ENCODE measurements around the gene DDIT4. TPM values are rescaled to one million over a fixed set of nuclear protein-coding genes. Genes with fewer than 3 reads are reported as not detected.

The DDIT4 gene
- total RNA-seq, 1 donor from 2014 or later: 257 TPM

- no peaks in the 10 kb centered on the region for H3K9me3 Mint-ChIP-seq
- peaks cover 50% of the 10 kb centered on the region for H3F3A ChIP-seq (ENCODE audit: low read depth)
- H3K79me2 ChIP-seq (ENCODE audit: low read depth): no peaks in the 10 kb centered on the region
- H3K4me1 ChIP-seq: peaks cover 54% of the 10 kb centered on the region
- no peaks in the 10 kb centered on the region for H3K9me3 ChIP-seq (ENCODE audit: low read depth)
- H3K36me3 ChIP-seq: no peaks in the 10 kb centered on the region
- peak overlapping the region; percentile 82 for H2AFZ ChIP-seq (replicated peaks)
- peak overlapping the region; percentile 98 for H3K27ac Mint-ChIP-seq
- TF ChIP-seq EZH2phosphoT487 (IDR thresholded peaks at IDR 0.05): no peak
- no peak for TF ChIP-seq CTCF (IDR thresholded peaks at IDR 0.05)
- TF ChIP-seq EZH2 (IDR thresholded peaks at IDR 0.05): no peak
- no peaks in the 10 kb centered on the region for H3K36me3 Mint-ChIP-seq
- H3K27ac ChIP-seq: peak overlapping the region; percentile 87
- H3K4me3 ChIP-seq: no peak overlapping the region
- DNase-seq (ENCODE audit: low spot score): peak; percentile 80
- peak overlapping the region; percentile 74 for H3K4me3 Mint-ChIP-seq
- peaks cover 62% of the 10 kb centered on the region for H3K4me1 Mint-ChIP-seq
- H3K4me2 ChIP-seq: peak overlapping the region; percentile 71
- peaks cover 3% of the 10 kb centered on the region for H3K27me3 Mint-ChIP-seq (ENCODE audit: insufficient read depth, low read depth)
- H3K9ac ChIP-seq: no peak overlapping the region
- H4K20me1 ChIP-seq (ENCODE audit: low read depth): no peaks in the 10 kb centered on the region
- H3K27me3 ChIP-seq: no peaks in the 10 kb centered on the region
These were observed 18.7 kb upstream of the DDIT4 start for GRCh38 chr10:72254813-72255568.

GRCh38 chr10:72255977-72256729, 17.6 kb upstream of the DDIT4 start:
- H3K79me2 ChIP-seq (ENCODE audit: low read depth): no peaks in the 10 kb centered on the region
- peak overlapping the region; percentile 21 for H3K4me3 Mint-ChIP-seq
- peak overlapping the region; percentile 28 for H3K27ac Mint-ChIP-seq
- H4K20me1 ChIP-seq (ENCODE audit: low read depth): no peaks in the 10 kb centered on the region
- DNase-seq (ENCODE audit: low spot score): no peak
- H3K36me3 ChIP-seq: no peaks in the 10 kb centered on the region
- H3K9ac ChIP-seq: no peak overlapping the region
- H3K4me2 ChIP-seq: peak overlapping the region; percentile 60
- H3K9me3 Mint-ChIP-seq: no peaks in the 10 kb centered on the region
- peaks cover 60% of the 10 kb centered on the region for H3K4me1 ChIP-seq
- H3K9me3 ChIP-seq (ENCODE audit: low read depth): no peaks in the 10 kb centered on the region
- H3K27me3 Mint-ChIP-seq (ENCODE audit: insufficient read depth, low read depth): peaks cover 7% of the 10 kb centered on the region
- H3K36me3 Mint-ChIP-seq: no peaks in the 10 kb centered on the region
- peaks cover 58% of the 10 kb centered on the region for H3F3A ChIP-seq (ENCODE audit: low read depth)
- H3K27me3 ChIP-seq: no peaks in the 10 kb centered on the region
- no peak overlapping the region for H3K4me3 ChIP-seq
- peak overlapping the region; percentile 90 for H3K27ac ChIP-seq
- H3K4me1 Mint-ChIP-seq: peaks cover 71% of the 10 kb centered on the region
- no peak overlapping the region for H2AFZ ChIP-seq (replicated peaks)
- TF ChIP-seq EZH2phosphoT487 (IDR thresholded peaks at IDR 0.05): no peak
- TF ChIP-seq EZH2 (IDR thresholded peaks at IDR 0.05): no peak
- no peak for TF ChIP-seq CTCF (IDR thresholded peaks at IDR 0.05)

GRCh38 chr10:72257051-72257892, 16.5 kb upstream of the DDIT4 start:
- Mint-ChIP-seq H3K36me3 (no peaks in the 10 kb centered on the region), H3K27ac (peak overlapping the region; percentile 98), H3K27me3 (ENCODE audit: insufficient read depth, low read depth) (peaks cover 9% of the 10 kb centered on the region), H3K4me3 (peak overlapping the region; percentile 65), H3K9me3 (no peaks in the 10 kb centered on the region), H3K4me1 (peaks cover 72% of the 10 kb centered on the region)
- TF ChIP-seq EZH2phosphoT487 (IDR thresholded peaks at IDR 0.05) (no peak), EZH2 (IDR thresholded peaks at IDR 0.05) (no peak)
- no peaks in the 10 kb centered on the region for H3K9me3 ChIP-seq (ENCODE audit: low read depth)
- no peak overlapping the region for H3K4me3 ChIP-seq
- H4K20me1 ChIP-seq (ENCODE audit: low read depth): no peaks in the 10 kb centered on the region
- peak overlapping the region; percentile 60 for H3K4me2 ChIP-seq
- peaks cover 70% of the 10 kb centered on the region for H3K4me1 ChIP-seq
- DNase-seq (ENCODE audit: low spot score): peak; percentile 74
- H3K36me3 ChIP-seq: no peaks in the 10 kb centered on the region
- no peak overlapping the region for H3K9ac ChIP-seq
- peaks cover 69% of the 10 kb centered on the region for H3F3A ChIP-seq (ENCODE audit: low read depth)
- peak overlapping the region; percentile 90 for H3K27ac ChIP-seq
- H3K79me2 ChIP-seq (ENCODE audit: low read depth): no peaks in the 10 kb centered on the region
- no peak overlapping the region for H2AFZ ChIP-seq (replicated peaks)
- H3K27me3 ChIP-seq: no peaks in the 10 kb centered on the region

All from neural progenitor cell (in vitro differentiated cells).